ENCODE measurements around the gene LRTM1.

DNA sequence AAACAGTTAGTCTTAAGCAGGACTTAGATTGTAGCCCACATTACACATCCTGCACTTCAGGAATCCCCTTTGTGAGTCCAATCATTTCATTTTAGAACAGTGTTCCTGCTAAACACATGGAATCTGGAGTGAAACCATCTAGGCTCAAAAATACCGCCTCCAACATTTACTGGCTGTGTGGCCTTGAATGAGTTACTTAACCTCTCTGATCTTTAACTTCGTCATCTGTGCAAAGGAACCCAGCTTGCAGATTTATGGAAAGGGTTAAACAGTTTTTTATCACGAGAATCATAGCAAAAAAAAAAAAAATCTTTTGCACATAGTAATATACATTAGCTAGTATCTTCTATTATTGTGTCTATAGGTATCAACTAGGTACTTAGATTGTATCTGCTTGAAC is 8.0 kb upstream of the LRTM1 start:
- TF ChIP-seq POLR2AphosphoS5 (IDR thresholded peaks at IDR 0.05) (no peak), POLR2A (IDR thresholded peaks at IDR 0.05) (no peak)
- TF ChIP-seq, protein P1, sequence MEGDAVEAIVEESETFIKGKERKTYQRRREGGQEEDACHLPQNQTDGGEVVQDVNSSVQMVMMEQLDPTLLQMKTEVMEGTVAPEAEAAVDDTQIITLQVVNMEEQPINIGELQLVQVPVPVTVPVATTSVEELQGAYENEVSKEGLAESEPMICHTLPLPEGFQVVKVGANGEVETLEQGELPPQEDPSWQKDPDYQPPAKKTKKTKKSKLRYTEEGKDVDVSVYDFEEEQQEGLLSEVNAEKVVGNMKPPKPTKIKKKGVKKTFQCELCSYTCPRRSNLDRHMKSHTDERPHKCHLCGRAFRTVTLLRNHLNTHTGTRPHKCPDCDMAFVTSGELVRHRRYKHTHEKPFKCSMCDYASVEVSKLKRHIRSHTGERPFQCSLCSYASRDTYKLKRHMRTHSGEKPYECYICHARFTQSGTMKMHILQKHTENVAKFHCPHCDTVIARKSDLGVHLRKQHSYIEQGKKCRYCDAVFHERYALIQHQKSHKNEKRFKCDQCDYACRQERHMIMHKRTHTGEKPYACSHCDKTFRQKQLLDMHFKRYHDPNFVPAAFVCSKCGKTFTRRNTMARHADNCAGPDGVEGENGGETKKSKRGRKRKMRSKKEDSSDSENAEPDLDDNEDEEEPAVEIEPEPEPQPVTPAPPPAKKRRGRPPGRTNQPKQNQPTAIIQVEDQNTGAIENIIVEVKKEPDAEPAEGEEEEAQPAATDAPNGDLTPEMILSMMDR (IDR thresholded peaks at IDR 0.05 in 8 of 11, conservative IDR thresholded peaks at IDR 0.05 in 3 of 11): no peak

Measured in spleen (tissue), 7 donors.